ENCODE results near the gene GPRASP3.

GPRASP3 gene

GRCh38 chrX:102765809-102766208 lies 45.3 kb downstream of the GPRASP3 start:
- DNase-seq = peak; percentile 42

GRCh38 chrX:102767287-102767686 lies 46.7 kb downstream of the GPRASP3 start:
- no peak for DNase-seq

GRCh38 chrX:102768987-102769761 lies 48.6 kb downstream of the GPRASP3 start:
- peak; percentile 81 for DNase-seq

Measured in DMS 273 treated with DMSO at 0.1 percent for 48 hours (cell line).